ENCODE data around the gene SMYD4.
"Not testable (repeated sequence)": the region's sequence is repeated elsewhere in the genome, so short reads cannot be mapped to it uniquely, and the experiment has no call there.

The SMYD4 gene

DNA sequence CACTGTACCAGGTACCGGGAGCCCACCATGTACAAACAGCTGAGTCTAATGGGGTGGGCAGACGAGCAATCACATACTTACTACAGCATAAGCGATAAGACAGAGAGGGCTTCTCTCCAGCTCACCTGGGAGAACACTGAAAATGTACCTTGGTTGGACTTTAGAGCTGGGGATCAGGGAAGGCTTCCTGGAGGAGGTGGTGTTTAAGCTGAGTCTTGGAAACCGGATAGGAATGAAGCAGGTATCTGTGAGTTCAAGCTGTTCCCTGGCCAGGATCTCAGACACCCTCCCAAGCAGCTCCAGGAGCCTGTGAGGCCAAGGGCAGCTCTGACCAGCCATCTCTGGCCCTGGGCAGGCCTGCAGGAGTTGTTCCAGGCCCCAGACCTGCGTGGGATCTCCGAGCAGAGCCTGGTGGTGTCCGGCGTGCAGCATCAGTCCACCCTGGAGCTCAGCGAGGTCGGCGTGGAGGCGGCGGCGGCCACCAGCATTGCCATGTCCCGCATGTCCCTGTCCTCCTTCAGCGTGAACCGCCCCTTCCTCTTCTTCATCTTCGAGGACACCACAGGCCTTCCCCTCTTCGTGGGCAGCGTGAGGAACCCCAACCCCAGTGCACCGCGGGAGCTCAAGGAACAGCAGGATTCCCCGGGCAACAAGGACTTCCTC lies 75.8 kb downstream of the SMYD4 start:
- no peak for DNase-seq

DNA sequence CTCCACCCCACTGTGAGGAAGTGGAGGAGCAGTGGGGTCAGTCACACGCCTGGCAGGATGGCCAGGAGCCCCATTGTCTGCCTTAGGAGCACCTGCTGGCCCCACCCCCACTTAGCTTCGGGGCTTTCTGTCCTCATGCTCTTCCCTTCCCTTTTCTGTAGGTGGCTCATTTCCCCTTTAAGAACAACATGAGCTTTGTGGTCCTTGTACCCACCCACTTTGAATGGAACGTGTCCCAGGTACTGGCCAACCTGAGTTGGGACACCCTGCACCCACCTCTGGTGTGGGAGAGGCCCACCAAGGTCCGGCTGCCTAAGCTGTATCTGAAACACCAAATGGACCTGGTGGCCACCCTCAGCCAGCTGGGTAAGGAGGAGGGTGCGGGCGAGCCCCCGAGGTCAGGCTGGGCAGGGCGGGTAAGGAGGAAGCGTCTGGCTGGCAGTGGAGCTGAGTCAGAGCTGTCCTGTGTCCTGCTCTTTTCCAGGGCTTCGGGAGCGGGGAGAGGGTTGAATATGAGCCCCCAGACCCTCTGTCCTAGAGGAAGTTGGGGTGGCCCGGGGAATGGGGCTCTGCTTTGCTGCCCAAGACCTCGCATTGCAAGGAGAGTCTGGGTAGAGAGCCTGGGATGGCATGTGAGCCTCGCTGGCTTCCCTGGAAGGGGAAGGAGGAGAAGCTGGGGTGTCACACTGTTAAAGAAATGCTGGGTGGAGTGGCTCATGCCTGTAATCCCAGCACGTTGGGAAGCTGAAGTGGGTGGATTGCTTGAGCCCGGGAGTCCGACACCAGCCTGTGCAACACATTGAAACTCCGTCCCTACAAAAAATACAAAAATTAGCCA lies 77.1 kb downstream of the SMYD4 start:
- DNase-seq: no peak

DNA sequence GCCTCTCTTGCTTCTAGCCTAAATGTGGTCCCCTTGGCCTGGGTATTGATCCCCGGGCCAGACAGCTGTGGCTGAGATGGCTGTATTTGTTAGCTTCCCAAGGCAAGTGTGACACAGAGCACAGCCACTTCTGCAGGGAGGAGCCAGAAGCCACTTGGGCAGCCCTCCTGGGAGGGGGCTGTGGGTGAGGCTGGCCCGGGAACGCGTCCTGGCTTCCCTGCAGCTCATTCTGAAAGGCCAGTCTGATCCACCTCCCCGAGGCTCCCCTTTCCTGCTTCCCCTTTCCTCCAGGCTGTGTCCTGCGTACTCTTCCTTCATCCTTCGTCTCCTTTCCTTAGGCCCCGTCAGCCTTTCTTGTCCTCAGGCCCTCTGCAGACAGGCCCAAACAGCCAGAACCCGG lies 79.1 kb downstream of the SMYD4 start:
- DNase-seq: no peak

DNA sequence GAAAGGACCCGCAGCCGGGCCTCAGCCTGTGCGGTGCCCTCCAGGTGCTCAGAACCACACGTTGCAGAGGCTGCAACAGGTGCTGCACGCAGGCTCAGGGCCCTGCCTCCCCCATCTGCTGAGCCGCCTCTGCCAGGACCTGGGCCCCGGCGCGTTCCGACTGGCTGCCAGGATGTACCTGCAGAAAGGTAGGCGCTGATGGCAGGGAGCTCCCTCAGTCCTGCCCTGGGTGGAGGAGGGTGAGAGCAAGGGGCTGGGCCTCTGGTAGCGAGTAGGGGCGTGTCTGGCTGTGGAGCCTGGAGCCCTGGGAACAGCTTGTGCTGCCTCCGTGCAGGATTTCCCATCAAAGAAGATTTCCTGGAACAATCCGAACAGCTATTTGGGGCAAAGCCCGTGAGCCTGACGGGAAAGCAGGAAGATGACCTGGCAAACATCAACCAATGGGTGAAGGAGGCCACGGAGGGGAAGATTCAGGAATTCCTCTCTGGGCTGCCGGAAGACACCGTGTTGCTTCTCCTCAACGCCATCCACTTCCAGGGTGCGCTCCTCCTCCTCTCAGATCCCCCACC lies 82.6 kb downstream of the SMYD4 start:
- no peak for DNase-seq

DNA sequence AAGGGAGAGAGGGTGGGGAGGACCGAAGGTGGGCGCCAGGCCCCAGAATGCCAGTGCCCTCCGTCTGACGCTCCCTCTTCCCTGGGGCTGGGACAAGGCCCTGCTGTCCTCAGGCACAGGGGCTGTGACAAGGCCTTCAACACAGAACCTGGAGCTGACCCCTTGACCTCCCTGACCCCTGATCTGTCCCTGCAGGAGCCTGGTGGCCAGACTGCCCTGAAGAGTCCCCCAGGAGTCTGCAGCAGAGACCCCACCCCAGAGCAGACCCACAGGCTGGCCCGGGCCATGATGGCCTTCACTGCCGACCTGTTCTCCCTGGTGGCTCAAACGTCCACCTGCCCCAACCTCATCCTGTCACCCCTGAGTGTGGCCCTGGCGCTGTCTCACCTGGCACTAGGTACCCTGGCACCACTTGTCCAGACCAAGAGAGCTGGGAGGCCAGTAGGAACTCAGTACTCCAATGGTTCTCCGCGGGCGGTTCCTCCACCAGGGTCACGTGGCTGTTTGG lies 84.1 kb downstream of the SMYD4 start:
- DNase-seq: no peak

DNA sequence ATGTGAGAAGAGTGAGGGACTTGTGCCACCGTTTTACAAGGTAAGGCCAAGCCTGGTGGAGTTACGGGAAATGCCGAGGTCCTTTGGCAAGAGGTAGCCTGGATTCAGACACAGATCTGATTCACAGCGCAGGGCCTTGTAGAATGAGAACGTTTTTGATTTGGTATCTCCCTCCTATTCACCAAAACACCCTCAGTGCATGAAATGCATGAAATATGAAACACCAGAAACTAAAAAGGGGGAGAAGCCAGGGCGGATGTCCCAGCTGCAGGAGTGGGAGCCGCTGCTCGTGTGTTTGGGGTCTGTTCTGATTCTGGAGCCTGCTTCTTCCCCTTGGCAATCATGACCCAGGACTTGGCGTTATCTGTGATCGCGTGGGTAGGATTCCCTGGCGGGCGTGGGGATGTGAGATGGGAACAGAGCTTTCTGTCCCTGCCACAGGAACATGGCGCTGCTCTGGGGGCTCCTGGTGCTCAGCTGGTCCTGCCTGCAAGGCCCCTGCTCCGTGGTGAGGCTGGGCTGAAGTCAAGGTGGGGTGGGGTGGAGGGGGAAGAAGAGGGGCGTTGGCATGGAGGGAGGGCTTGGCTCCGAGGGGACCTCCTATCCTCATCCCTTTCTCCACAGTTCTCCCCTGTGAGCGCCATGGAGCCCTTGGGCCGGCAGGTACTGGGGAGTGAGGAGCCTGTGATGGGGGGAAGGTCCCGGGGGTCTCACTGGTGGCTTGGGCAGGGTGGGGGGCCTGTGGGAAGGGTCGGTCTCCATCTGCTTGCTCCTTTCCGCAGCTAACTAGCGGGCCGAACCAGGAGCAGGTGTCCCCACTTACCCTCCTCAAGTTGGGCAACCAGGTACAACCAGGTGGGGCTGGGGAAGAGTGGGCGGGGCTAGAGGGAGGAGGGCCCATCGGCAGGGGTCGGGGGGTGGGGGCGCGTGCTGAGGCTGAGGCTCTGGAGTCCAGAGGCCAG lies 84.9 kb downstream of the SMYD4 start:
- no peak for DNase-seq

DNA sequence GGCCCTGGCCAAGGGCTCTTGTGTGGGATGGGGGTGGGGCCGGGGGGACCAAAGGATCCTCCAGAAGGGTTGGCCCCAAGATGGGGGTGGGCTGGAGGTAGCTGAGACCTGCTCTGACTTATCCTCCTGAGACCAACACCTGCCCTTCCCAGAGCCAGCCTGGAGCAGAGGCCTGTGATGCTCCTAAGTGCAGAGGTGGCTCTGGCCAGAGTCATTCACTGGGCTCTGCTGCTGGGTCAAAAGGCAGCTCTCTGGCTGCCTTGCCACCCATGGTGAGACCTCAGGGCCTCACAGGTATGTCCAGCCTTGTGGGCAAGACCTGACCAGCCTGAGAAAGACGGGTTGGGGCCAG lies 86.6 kb downstream of the SMYD4 start:
- no peak for DNase-seq

DNA sequence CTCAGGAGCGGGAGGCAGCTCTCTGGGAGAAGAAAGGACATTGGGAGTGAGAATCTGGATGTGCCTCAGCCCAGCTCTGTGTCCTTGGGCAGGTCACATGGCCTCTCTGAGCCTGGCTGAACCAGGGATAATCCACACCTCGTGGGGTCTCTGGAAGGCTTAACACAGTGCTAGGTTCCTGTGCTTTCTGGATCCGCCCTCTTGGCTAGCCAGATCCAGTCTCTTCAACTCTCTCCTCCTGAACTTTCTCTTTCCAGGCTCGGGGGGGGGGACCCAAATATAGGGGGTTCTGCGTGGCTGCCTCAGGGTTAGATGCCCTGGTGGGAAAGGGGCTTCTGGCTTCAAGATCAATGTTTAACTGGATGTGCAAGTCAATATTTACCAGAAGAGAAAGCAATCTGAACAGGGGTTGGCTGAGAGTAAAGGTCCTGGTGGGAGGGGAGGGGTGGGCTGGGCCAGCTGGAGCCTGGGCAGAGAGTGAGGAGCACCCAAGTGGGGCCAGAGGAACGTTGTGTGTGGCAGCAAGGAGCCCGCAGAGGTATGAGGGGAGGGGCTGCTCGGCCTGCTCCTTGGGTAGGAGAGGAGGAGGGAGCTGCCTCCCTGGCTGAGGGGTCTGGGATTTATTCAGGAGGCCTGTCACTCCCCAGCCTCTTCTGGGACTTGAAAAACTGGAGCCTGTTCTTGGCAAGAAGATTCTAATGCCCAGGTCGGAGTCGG lies 87.2 kb downstream of the SMYD4 start, which contains the start of gene SERPINF2:
Gene SERPINF2, plus strand, starts transcription at position 501 of the 717 bp plus-strand sequence. CDS start 2,125 bp downstream, outside the sequence.
- no peak for DNase-seq

DNA sequence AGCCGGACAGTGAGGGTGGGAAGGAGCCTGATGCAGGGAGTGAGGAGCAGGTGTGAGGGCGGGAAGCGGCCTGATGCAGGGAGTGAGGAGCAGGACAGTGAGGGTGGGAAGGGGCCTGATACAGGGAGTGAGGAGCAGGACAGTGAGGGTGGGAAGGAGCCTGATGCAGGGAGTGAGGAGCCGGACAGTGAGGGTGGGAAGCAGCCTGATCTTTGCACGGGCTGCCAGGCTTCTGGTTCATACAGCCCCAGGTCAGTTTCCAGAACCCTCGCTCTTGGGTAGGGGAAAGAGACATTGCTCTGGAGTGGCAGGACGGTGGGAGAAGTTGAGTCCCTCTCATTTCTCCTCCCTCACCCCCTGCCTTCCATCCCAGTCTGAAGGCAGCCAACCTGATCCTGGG lies 87.8 kb downstream of the SMYD4 start:
- DNase-seq: not testable (repeated sequence)

DNA sequence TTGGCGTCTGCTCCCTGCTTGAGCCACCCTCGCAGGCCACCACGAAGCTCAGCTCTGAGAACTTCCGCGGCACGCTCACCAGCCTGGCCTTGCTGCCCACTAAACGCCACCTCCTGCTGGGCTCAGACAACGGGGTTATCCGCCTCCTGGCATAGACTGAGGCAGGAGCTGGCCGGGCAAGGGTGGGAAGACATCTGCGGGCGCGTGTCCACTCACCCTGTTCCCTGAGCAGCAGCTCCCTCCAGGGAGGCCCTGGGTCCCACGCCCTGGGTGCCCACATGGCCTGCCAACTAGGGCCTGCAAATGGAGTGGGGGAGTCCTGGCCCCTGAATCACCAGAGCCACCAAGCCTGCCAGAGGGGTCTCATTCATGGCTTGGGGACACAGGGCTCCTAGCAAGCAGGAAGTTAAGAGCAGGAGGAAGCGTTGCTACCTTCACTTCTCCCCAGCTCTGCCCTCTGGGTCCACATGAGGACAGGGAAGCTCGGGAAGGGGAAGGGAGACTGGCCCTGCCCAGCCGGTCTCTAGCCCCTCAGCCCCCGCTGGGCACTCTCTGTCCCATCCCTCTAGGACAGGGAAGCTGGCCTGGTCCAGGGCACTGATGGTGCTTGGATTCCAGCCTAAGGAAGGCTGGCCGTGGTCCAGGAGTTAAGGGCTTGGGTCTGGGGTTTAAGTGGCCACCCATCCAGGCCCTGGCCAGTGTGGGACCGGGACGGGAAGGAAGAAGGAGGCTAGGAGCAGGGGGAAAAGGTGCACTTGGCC lies 92.0 kb downstream of the SMYD4 start:
- no peak for DNase-seq

DNA sequence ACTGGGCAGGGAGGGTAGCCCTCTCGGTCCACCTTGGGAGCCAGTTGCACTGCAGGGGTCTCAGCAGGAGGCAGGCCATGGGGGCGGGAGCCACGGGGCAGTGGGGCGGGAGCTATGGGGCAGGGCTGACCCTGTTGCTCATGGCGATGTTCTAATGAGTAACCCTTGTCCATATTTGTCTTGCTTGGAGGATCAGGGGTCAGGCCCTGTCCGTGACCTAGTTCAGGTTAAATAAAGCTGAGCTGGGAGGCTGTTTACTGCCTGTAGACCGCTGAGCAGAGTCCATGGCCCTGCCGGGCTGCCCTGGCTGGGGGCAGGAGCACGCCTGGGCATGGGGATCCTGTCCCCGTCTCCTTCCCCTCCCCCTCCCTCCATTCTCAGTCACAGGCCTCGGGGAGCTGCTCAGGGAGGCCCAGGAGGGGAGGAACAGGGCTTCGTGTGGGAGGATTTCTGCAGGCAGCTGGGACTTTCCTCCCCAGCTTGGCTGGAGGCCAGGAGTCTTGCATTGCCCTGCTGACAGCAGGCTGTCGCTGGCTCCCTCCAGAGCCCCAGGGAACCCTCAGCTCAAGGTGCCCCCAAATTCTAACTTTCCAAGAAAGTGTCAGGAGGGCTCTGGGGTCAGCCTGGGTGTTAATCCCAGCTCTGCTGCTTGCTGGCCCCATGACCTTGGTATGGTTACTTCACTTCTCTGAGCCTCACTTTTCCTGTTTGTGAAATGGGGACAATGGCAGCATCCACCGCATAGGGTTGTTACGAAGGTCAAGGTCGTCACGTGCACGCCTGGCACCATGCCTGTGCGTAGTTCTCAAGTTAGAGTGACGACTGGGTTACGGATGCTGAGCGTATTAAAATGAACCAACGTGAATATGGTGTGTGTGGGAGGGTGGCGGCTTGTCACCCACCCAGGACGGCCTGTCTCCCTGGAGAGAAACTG lies 93.1 kb downstream of the SMYD4 start:
- no peak for DNase-seq

DNA sequence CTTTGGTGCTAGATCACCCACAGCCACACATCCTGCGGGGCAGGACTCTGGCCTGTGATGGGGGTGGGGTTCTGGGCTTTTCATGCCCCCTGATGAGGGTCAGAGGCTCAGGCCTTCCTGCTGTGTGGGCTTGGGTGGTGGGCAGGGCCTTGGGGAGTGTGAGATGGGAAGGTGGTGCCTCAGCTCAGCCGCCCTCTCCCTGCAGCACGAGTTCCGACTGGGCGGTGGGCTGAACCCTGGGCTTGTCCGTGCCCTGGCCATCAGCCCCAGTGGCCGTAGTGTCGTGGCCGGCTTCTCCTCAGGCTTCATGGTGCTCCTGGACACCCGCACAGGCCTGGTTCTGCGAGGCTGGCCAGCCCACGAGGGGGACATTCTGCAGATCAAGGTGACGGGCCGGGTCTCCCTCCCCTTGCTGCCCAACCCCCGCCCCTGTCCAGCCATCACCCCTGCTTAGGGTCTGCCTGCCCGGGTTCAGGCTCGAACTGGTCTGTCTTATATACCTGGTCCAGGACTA lies 93.8 kb downstream of the SMYD4 start:
- DNase-seq: no peak

DNA sequence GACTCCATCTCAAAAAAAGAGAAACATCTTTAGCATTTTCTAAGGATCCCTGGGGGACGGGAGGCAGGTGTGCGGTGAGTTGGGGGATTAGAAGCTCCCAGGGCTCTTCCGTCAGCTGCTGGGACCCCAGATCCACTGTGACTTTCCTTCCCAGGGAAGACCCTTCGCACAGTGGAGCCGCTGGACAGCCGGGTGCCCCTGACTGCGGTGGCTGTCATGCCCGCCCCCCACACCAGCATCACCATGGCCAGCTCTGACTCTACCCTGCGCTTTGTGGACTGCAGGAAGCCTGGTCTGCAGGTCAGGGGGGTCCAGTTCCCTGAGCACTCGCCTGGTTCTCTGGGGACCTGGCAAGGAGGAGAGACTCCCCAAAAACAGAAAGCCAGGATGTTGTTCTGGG lies 94.3 kb downstream of the SMYD4 start:
- DNase-seq: no peak

DNA sequence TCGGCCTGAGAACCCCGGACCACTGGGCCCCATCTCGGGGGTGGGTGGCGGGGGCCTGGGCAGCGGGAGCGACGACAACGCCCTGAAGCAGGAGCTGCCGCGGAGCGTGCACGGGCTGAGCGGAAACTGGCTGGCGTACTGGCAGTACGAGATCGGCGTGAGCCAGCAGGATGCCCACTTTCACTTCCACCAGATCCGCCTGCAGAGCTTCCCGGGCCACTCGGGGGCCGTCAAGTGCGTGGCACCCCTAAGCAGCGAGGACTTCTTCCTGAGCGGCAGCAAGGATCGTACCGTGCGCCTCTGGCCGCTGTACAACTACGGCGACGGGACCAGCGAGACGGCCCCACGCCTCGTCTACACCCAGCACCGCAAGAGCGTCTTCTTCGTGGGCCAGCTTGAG lies 95.9 kb downstream of the SMYD4 start:
- no peak for DNase-seq

DNA sequence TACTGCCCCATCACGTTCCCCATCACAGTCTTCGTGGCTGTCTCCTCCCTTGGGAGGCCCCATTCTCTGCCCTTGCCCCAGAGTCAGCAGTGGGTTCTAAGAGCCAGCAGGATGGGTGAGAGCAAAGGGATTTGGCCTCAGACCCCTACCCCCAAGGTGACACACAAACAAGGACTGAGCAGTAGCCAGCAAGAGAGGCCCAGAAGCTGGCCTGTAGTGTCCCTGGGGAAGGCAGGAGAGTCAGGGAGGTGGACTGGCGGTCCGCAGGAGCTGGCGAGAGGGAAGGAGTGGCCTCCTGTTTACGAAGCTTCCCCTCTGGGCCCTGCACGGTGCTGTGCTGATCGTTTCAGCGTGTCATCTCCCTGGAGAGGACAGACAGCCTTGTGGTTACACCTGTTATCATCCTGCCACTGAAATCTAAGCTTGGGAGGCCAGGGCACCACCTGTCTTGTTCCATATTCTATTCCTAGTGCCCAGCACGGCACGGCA lies 96.8 kb downstream of the SMYD4 start:
- DNase-seq: no peak

DNA sequence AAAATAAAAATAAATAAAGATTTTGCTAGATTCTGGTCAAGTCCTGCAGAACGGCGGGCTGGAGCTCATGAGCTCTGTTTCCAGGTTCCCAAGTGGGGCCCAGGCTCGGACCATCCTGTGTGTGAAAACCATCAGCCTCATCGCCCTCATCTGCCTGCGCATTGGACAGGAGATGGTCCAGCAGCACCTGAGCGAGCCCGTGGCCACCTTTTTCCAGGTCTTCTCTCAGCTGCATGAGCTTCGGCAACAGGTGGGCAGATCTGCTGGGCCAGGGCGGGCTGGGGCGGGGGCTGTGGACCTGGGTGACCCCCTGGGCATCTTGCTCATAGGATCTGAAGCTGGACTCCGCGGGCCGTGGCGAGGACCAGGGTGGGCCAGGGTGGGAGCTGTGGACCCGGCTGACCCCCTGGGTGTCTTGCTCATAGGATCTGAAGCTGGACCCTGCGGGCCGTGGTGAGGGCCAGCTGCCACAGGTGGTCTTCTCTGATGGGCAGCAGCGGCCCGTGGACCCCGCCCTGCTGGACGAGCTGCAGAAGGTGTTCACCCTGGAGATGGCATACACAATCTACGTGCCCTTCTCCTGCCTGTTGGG lies 97.4 kb downstream of the SMYD4 start:
- DNase-seq: no peak

DNA sequence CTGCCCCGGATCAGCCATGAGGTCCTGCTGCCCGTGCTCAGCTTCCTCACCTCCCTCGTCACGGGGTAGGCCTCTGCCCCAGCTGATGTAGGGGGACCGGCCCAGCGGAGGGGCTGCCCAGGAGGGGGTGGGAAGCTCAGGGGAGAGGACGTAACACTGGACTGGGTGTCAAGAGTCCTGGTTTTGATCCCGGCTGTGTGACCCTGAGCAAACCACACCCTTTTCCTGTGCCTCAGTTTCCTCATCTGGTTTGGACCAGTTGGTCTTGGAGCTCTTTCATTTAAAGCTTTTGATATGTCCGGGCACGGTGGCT lies 98.6 kb downstream of the SMYD4 start:
- no peak for DNase-seq

DNA sequence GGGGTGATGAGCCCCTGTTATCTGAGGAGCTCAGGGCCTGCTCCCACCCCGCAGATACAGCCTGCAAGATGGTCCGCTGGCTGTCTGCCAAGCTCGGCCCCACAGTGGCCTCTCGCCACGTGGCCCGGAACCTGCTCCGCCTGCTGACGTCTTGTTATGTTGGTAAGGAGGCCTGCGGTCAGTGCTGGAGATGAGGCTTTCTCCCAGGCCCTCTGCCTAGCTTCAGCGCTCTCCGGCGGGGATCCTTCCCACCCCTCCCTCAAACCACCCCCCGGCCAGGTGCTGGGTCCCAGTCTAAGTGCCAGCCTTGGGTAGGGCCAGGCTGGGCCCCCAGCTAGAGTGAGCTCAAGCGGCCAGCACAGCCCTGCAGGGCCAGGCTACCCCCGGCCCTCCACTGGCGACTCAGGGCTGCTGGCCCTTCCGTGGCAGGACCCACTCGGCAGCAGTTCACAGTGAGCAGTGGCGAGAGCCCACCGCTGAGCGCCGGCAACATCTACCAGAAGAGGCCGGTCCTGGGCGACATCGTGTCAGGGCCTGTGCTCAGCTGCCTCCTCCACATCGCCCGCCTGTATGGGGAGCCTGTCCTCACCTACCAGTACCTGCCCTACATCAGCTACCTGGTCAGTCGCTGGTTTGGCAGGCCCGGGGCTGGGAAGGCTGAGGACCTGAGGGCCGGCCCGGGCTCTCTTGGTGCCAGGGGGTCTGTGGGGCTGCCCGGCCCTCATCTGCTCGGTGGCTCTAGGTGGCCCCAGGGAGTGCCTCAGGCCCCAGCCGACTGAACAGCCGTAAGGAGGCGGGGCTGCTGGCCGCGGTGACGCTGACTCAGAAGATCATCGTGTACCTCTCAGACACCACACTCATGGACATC lies 99.1 kb downstream of the SMYD4 start:
- no peak for DNase-seq

DNA sequence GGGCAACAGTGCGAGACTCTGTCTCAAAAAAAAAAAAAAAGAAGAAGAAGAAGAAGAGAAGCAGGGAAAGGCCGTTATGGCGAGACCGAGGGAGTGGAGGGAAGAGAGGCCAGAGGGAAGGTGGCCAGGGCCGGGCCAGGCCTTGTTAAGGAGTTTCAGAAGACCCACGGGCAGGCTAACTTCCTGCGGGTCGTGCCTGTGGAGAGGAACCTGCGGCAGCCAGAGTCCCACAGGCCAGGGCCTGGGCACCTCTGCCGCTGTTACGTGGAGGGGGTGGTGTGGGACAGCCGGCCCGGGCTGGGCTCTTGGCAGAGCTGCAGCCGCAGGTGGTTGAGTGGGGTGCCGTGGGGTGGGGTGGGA lies 99.8 kb downstream of the SMYD4 start:
- no peak for DNase-seq

All from activated CD4-positive, CD25-positive, alpha-beta regulatory T cell treated with anti-CD3 and anti-CD28 coated beads, Interleukin-2, amount 50 U/mL, for 72 hours (primary cell).